NOMO-1 treated with DMSO at 0.1 percent for 48 hours (cell line): Measurements from ENCODE around the gene EP400.

Experiments used
- DNase-seq: peaks from one replicate; lab custom pipeline; 2025; ENCODE audit not compliant: unreplicated experiment; lab: John Stamatoyannopoulos, UW

The EP400 gene, protein sequence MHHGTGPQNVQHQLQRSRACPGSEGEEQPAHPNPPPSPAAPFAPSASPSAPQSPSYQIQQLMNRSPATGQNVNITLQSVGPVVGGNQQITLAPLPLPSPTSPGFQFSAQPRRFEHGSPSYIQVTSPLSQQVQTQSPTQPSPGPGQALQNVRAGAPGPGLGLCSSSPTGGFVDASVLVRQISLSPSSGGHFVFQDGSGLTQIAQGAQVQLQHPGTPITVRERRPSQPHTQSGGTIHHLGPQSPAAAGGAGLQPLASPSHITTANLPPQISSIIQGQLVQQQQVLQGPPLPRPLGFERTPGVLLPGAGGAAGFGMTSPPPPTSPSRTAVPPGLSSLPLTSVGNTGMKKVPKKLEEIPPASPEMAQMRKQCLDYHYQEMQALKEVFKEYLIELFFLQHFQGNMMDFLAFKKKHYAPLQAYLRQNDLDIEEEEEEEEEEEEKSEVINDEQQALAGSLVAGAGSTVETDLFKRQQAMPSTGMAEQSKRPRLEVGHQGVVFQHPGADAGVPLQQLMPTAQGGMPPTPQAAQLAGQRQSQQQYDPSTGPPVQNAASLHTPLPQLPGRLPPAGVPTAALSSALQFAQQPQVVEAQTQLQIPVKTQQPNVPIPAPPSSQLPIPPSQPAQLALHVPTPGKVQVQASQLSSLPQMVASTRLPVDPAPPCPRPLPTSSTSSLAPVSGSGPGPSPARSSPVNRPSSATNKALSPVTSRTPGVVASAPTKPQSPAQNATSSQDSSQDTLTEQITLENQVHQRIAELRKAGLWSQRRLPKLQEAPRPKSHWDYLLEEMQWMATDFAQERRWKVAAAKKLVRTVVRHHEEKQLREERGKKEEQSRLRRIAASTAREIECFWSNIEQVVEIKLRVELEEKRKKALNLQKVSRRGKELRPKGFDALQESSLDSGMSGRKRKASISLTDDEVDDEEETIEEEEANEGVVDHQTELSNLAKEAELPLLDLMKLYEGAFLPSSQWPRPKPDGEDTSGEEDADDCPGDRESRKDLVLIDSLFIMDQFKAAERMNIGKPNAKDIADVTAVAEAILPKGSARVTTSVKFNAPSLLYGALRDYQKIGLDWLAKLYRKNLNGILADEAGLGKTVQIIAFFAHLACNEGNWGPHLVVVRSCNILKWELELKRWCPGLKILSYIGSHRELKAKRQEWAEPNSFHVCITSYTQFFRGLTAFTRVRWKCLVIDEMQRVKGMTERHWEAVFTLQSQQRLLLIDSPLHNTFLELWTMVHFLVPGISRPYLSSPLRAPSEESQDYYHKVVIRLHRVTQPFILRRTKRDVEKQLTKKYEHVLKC (N-terminal part only)

DNA sequence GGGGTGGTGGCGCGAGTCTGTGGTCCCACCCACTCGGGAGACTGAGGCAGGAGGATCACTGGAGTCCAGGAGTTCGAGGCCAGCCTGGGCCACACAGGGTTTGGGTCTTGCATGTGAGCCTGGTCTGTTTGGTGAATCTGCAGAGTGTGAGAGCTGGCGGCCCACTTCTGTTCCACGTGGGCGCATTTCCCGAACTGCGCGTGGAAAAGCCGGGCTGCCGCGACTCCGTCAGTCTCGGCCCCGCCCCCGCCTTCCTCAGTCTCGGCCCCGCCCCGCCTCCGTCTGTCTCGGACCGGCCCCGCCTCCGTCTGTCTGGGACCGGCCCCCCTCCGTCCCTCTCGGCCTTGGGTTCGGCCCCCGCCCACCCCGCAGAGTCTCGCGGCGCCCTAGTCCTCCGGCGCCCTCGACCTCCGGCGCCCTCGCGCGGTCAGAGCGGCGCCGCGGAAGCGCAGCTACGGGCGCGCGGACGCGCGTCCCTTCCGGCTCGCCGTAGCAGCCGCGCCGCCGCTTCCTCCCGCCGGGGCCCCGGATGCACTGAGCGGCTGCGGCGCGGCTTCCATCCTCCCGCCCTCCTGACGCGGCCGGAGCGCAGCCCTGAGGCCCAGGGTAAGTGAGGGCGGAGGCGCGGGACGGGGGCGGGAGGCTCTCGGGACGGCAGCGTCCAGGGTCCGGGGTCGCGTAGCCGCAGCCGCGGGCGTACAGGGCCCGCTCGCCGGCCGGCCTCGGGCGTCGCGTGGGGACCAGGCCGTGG is at the start of gene EP400:
Gene EP400 (plus strand): TSS at position 512 of the 751 bp plus-strand sequence. CDS start 10,678 bp downstream, outside the sequence.
- DNase-seq = peak; percentile 88

DNA sequence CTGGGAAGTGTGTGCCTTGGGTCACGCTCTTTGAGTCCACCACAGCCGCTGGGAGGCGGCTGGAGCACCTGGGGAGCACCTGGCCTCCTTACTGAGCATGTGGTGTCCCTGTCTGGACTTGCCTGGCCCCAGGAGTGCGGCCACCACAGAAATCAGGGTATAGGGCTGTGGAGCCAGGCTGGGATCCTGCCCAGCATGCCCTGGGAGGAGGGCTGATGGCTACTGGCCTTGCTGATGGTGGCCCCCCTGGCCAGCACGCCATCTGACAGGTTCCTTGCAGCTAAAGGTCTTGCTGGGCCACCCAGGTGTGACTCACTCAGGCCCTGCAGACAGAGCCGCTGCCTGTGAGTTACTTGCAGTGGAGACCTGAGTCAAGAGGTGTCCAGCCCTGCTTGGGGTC is 49.3 kb upstream of the EP400 start:
- DNase-seq = no peak

DNA sequence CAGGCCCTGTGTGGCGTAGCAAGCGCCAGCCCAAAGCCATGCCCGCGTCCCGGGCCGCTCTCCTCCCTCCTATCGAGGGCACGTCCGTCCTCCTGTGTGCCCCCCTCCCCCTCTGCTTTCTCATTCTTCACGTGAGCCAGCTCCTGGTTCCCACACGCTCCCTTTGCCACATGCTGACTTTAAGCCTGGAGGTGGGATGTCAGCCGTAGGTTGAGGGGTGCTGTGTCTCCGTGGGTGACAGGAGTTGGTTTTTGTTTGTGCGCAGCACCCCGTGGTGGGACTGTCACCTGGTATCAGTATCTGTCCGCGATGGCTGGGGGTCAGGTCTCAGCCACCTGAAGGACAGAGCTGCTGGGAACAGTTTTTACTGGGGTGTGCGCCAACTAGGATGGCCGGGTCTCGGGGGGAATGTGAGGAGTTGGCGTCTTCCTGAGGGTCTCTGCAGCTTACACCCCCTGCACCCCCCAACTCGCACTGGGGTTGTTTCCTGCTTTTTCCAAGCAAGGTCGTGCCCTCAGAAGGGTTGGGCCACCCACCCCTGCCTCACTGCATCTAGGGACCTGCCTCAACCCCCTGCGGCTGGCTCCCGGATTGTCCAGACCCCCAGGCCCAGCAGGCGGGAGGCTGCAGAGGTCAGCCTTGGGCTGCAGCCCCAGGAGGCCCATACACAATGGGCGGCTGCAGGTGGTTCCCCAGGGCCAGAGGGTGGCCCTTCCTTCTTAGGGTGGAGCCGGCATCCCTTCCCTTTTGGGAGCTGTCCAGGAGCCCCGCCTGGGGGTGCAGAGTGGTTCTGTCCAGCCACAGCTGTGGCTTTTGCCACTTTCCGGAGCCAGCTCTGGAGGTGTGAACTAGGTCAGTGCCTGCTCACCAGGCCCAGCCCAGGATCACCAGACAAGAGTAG is 48.1 kb upstream of the EP400 start:
- no peak for DNase-seq

DNA sequence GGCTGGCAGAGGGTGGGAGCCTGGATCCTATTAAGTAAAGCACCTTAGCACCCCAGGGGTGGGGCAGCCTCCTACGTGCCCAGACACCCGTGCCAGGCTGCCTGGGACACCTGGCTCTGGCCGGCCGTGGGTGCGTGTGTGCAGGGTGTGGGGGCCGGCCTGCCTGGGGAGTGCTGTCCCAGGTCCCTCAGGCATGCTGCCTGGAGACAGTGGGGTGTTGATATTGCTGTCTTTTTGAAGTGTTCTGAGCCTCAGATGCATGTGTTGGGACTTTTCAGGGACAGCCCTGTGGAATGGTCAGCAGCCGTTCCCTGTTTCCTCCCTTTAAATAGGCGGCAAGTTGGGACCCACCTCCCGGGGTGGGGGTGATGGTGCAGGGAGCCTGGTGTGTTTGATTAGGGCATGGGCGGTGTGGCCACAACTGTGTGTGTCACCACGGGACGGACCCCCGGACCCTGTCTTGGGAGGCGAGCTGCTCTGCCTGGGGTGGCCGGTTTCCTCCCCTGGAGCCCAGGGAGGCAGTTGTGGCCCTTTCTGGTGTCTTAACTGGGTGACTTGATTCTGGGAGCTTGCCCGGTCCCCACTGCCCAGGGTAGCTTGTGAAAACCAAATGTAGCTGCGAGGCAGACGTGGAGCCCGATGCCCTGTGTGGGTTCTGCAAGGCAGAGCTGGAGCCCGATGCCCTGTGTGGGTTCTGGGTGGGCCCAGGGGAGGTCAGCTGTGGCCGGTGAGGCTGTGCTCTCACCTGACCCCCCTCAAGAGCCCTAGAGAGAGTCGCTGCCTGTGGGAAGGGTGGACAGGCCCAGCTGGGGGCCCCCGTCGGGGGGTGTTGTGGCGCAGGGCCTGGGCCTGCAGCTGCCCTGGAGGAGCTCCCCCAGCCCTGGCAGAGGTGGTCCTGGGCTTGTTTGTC is 47.2 kb upstream of the EP400 start:
- DNase-seq = no peak

DNA sequence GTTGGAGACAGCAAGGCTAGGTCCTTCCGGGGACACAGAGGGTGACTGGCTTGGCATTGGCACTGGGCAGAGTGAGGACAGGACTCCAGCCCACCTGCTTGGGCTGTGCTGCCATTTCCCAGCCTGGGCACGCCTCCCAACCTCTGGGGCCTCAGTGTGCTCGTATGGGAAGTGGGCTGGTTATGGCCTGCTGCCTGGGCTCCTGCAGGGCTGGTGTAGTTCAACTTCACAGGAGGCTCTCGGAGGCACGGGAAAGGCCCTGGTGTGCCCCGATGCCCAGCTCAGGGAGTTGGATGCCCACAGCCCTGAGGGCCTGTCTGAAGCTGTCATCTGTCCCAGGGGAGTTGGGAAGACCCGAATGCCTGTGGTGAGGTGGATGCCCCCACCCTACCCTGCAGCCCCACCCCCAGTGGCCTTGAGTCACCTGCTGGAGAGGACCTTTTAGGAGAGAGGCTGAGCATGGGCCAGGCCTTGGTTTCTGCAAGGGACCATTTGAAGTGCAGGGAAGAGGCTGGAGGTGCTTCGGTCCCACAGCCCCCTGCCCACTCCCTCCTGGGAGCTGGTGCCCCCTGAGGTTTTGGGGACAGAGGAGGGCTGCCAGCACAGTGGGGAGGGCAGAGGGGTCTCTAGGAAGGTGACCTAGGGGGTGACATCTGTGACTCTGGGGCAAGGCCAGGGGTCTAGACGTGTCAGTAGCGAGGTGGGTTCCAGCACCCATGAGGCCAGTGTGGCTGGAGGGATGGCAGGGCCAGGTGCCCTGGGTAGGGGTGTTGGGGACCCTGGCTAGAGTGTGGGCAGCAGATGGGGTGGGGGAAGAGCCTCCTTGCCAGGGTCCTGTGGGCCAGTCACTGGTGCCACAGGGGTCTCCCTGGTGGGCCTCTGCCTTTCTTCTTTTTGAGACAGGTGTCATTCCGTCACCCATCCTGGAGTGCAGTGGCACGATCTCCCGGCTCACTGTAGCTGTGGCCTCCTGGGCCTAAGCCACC is 46.2 kb upstream of the EP400 start:
- DNase-seq = no peak

DNA sequence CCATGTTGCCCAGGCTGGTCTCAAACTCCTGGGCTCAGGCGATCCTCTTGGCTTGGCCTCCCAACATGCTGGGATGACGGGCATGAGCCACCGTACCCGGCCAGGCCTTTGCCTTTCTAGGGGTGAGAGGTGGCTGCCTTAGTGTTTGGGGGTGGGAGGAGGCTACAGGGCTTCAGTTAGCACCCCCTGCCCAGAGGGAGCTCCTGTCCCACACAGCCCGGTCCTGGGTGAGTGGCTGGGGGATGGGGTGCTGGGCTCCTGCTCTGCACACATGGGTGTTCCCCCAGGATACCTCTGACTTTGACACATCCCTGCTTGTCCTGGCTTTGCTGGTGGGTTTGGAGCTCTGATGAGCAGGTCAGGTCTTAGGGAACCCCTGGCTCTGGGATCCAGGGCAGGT is 45.4 kb upstream of the EP400 start:
- DNase-seq = no peak

DNA sequence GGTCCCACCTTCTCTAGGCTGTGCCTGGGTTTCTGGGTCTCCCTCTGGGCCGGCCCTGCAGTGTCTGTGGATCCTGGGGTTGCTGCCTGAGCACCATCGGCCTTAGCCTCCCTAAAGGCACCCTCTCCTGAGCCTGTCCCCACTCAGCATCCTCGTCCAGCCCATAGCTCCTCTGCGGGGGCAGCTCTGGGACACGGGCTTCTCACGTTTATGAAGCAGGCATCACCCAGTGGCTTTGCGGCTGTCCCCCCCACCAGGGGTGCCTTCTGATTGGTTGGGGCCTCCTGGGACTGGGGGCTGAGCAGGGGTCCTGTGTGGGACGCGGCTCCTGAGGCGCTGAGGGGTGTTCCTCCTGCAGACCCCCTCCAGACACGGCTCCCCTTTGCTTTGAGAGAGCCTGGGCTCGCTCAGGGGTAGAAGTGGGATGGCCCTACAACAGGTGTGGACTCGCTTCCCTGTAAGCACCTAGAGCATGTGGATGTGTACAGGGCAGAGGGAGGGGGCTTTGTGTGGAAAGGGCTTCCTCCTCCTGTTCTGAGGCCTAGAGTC is 44.6 kb upstream of the EP400 start:
- no peak for DNase-seq

DNA sequence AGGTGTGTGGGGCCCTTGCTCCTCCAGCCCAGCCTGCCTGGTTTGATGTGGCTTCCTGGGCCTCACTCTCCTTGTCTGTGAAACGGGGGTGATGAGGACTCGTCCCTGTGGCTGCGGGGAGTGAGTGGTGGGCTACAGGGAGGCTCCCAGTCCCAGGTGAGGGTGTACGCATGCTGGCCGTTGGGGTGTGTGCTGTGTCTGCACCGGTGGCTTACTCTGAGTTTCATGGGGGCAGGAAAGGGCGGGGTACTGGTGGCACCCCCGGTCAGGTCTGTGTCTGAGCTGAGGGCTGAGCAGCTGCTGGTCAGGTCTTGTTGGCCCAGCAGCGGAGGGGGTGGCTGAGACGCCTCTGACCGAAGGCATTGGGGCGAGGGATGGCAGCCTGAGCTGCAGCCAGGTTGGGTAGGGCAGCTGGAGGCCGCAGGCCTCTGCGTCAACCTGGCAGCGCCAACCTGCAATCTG is 44.1 kb upstream of the EP400 start:
- no peak for DNase-seq

DNA sequence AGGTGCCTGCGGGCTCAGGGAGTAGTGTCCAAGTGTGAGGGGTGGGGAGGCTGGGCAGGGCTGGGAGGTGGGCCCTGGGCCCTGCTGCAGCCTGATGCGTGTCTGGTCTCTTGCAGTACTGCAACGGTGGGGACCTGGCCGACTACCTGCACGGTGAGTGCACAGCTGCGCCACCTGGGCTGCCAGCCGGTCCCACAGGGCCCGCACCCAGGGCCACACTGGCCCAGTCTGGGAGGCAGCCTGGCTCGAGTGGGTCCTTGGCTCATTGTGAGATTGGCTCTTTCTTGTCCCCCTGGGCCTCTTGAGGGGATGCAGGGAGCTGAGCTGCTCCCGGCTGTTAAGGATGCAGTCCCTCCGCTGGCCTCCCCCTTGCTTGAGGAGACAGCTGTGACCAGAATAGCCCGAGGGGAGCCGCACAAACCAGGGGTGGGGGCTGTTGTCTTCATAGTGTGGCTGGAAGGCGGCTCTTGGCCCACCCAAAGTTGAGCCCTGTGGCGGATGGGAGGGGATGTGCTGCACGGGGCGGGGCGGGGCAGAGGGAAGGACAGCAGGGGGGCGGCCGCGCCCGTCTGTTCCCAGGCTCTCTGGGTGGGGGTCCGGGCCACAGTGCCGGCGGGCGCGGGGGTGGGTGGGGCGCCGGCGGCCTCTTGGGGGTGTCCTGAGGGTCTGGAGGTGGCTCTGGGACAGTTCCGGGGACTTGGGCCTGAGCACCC is 42.2 kb upstream of the EP400 start:
- DNase-seq = no peak

DNA sequence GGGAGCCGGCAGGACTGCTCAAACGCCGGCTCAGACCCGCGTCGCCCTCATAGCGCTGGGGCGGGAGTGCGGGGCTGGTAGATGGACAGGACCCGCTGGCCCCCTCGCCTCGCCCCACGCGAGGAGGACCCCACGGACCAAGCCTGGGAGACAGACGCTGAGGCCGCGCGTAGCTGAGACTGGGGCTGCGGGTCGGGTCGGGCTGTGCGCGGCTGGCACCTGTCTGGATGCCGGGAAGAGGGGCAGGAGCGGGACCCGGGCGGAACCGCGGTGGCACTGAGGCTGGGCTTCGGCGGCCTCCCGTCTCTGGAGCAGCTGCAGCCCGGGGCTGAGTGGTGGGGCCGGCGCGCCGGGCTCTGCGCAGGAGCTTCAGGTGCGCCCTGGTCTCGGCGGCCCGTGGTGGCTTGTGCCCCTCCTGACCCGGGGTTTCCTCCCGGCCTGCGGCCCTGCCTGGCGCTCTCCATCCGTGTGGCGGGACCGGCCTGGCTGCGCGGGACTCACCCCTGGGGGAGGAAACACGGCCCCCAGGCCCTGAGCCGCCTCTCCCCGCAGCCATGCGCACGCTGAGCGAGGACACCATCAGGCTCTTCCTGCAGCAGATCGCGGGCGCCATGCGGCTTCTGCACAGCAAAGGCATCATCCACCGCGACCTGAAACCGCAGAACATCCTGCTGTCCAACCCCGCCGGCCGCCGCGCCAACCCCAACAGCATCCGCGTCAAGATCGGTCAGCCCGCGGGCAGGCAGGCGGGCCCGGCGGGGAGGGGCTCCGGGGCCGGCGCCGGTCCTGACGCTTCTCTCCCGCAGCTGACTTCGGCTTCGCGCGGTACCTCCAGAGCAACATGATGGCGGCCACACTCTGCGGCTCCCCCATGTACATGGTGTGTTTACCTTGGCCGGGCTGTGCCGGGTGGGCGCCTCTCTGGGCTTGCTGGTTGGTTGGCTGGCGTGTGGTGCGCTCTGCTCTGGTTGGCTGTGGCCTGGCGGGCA is 41.4 kb upstream of the EP400 start:
- DNase-seq = no peak

DNA sequence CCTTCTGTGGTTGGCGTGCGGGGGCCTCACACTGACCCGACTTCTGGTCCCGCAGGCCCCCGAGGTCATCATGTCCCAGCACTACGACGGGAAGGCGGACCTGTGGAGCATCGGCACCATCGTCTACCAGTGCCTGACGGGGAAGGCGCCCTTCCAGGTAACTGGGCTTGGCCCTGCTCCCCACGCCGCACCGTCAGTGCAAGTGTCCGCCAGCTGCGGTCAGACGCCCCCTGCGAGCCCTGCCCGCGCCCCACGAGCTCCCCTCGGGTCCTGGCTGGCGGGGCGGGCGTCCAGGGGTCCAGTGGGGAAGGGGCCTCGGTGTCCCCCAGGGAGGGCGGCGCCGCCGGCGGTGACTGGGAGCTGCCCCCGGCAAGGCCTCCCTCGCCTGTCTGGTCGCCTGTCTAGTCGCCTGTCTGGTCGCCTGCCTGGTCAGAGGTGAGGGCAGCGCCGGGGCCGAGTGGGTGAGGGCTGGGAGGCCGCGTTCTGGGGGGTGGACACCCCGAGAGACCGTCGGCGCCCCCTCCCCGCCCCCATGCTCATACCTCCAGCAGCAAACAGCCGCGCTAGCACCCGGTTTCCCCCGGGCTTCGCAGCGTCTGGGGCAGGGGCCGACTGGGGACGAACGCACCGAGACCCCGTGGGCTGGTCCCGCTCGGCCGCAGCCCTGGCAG is 40.5 kb upstream of the EP400 start:
- DNase-seq = no peak

DNA sequence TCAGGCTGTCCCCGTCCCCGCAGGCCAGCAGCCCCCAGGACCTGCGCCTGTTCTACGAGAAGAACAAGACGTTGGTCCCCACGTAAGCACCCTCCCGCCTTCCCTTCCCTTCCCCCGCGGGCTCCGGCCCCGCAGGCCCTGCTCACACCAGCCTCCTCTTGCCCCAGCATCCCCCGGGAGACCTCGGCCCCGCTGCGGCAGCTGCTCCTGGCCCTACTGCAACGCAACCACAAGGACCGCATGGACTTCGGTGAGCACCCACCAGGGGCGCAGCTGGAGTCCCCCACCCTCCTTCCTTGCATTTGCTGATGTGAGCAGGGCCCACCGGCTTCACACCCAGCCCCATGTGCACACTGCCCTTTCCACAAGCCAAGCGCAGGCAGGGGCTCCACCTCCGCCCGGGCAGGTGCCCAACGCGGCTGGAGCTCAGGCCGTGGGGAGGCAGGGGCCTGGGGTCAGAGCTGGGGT is 40.0 kb upstream of the EP400 start:
- DNase-seq = no peak

DNA sequence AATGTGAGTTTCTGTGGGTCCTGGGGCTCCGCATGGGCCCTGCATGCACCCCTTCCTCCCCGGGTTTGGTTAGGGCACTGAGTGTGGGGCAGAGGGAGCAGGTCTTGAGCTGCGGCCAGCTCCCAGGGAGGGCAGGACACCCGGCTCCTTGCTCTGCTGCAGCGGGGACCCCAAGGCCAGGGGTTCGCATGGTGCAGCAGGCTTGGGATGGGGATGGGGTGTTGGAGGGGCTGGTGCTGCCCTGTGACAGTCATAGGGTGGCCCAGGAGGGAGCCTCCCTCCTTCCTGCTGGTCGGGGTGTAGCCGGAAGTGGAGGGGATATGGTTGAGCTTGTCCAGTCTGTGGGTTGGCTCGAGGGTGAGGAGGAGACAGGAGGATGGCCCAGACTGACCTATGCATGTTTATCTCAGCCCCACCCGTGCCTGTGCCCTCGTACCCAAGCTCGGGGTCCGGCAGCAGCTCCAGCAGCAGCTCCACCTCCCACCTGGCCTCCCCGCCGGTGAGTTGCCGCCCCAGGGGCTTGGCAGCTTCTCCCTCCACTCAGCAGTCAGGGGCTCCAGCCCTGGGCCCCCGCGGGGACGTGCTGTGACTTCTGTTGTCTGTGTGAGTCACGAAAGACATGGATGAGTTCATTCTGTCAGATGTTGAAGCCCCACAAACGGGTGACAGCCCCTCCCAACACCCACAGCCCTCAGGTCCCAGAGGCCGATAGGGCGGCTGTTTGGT is 39.3 kb upstream of the EP400 start:
- no peak for DNase-seq
